HepG2 (cell line): ENCODE data around the gene HEATR5B. TPM values are rescaled to one million over a fixed set of nuclear protein-coding genes. Genes with fewer than 3 reads are reported as not detected.

Experiments used
- ATAC-seq: fragments of 200-7000 bp; cut with Tn5 transposase; 3 replicates; pipeline ENCODE4 v1.9.1; 2020; ENCODE audit warnings: mild to moderate bottlenecking, moderate library complexity
- BruUV-seq: library from RNA; stranded (reverse); fragments of 400-500 nt; replicated peaks from 2 replicates; lab custom pipeline; 2021; lab: Mats Ljungman, UMichigan
- CTCF ChIA-PET: fragments of 300-600 bp; formaldehyde crosslinking; extraction: SDS; loops from one replicate; lab custom pipeline; 2021; ENCODE audit warnings: low total read pairs, inconsistent platforms, low intra/inter-chr PET ratio; lab: Yijun Ruan, JAX
- POLR2A ChIA-PET: fragments of 350-600 bp; sonication (Branson Sonifier 250); formaldehyde crosslinking; loops from one replicate; lab custom pipeline; 2020; ENCODE audit warnings: antibody characterized with exemption, inconsistent platforms; lab: Yijun Ruan, JAX
- DNase-seq: peaks from one replicate; pipeline ENCODE4 v3.0.0-alpha.2; 2015; ENCODE audit warnings: low spot score
- FAIRE-seq: peaks from 3 replicates; lab custom pipeline; 2011; peaks lifted over from hg19 to GRCh38; lab: Jason Lieb, UNC
- H2AFZ ChIP-seq: one replicate; pipeline ENCODE4 v1.6.1; 2011; ENCODE audit warnings: low read length, inconsistent platforms
- H3K27ac ChIP-seq: fragments of 300-600 bp; 3 replicates; pipeline ENCODE4 v1.8.0; 2011; ENCODE audit warnings: mixed run types, mild to moderate bottlenecking, mixed read lengths, low read length, inconsistent platforms; ENCODE audit not compliant: insufficient read depth; ENCODE audit errors: extremely low read length
- H3K27me3 ChIP-seq, 2 experiments: fragments of 200-600 bp in 1 of 2; 2 replicates in 1 of 2; 3 replicates in 1 of 2; pipeline versions ENCODE4 v1.6.0 to v1.8.0; 2011; ENCODE audit warnings: low read length in 2 of 2, mild to moderate bottlenecking in 2 of 2, moderate library complexity in 2 of 2, inconsistent platforms in 1 of 2; ENCODE audit not compliant: insufficient read depth in 2 of 2, control insufficient read depth in 1 of 2
- H3K36me3 ChIP-seq, 2 experiments: fragments of 200-600 bp in 1 of 2; replicated peaks in 1 of 2; 2 replicates in 1 of 2; 3 replicates in 1 of 2; pipeline versions ENCODE4 v1.5.1 to v1.8.0; 2011; ENCODE audit warnings: low read length in 2 of 2, inconsistent platforms in 1 of 2; ENCODE audit not compliant: insufficient read depth in 2 of 2, control insufficient read depth in 1 of 2
- H3K4me1 ChIP-seq: 2 replicates; pipeline ENCODE4 v1.5.1; 2012; ENCODE audit warnings: low read length, inconsistent platforms; ENCODE audit not compliant: insufficient read depth
- H3K4me2 ChIP-seq: 2 replicates; pipeline ENCODE4 v1.6.0; 2011; ENCODE audit warnings: low read depth, low read length, inconsistent platforms
- H3K4me3 ChIP-seq, 3 experiments: fragments of 200-600 bp in 1 of 3; sonication (generic), shearing (Covaris generic) in 1 of 3; replicated peaks in 1 of 3; 2 replicates each; pipeline ENCODE4 v1.5.1; 2011 to 2016; ENCODE audit warnings: low read length in 3 of 3, inconsistent platforms in 2 of 3, low read depth in 2 of 3, mild to moderate bottlenecking in 2 of 3, control low read depth in 1 of 3, mixed read lengths in 1 of 3; ENCODE audit not compliant: insufficient read depth in 1 of 3
- H3K79me2 ChIP-seq: one replicate; pipeline ENCODE4 v1.6.1; 2011; ENCODE audit warnings: low read length, inconsistent platforms; ENCODE audit not compliant: insufficient read depth
- H3K9ac ChIP-seq: 2 replicates; pipeline ENCODE4 v1.6.0; 2011; ENCODE audit warnings: mild to moderate bottlenecking, low read depth, low read length, inconsistent platforms; ENCODE audit not compliant: insufficient read depth
- H3K9me3 ChIP-seq: 2 replicates; pipeline ENCODE4 v1.5.1; 2012; ENCODE audit warnings: mild to moderate bottlenecking, low read length
- H4K20me1 ChIP-seq: 2 replicates; pipeline ENCODE4 v1.6.0; 2011; ENCODE audit warnings: inconsistent platforms, mild to moderate bottlenecking, low read length, moderate library complexity; ENCODE audit not compliant: insufficient read depth
- KLF16 ChIP-seq, 2 experiments: sonication (generic) in 1 of 2; formaldehyde crosslinking in 1 of 2; IDR thresholded peaks; 2 replicates each; pipeline versions ENCODE4 v1.6.1 to v1.8.0; 2016 to 2023; ENCODE audit warnings: missing genetic modification reagents in 2 of 2, missing compliant biosample characterization in 1 of 2
- MTA1 ChIP-seq: sonication (generic); formaldehyde crosslinking; IDR thresholded peaks from 2 replicates; pipeline ENCODE4 v1.4.0; 2020; ENCODE audit warnings: missing genetic modification reagents, mild to moderate bottlenecking, borderline replicate concordance
- MZF1 ChIP-seq: sonication (generic); formaldehyde crosslinking; IDR thresholded peaks from 2 replicates; pipeline ENCODE4 v1.8.1; 2023; ENCODE audit warnings: mild to moderate bottlenecking, missing genetic modification reagents, borderline replicate concordance
- SOX6 ChIP-seq, 2 experiments: fragments of 450-650 bp in 1 of 2; sonication (generic) in 1 of 2; formaldehyde crosslinking in 1 of 2; IDR thresholded peaks; 2 replicates each; pipeline versions ENCODE4 v1.4.0 to v1.6.1; 2017 to 2020; ENCODE audit warnings: antibody characterized with exemption in 1 of 2, mild to moderate bottlenecking in 1 of 2, missing genetic modification reagents in 1 of 2
- ZNF180 ChIP-seq: sonication (generic); formaldehyde crosslinking; IDR thresholded peaks from 2 replicates; pipeline ENCODE4 v1.4.0; 2020; ENCODE audit warnings: low read depth, missing genetic modification reagents, borderline replicate concordance
- ZNF333 ChIP-seq: sonication (generic); formaldehyde crosslinking; IDR thresholded peaks from 2 replicates; pipeline ENCODE4 v1.4.0; 2020; ENCODE audit warnings: mild to moderate bottlenecking, missing genetic modification reagents, borderline replicate concordance
- ZNF468 ChIP-seq: sonication (generic); formaldehyde crosslinking; IDR thresholded peaks from 2 replicates; pipeline ENCODE4 v1.8.0; 2022; ENCODE audit warnings: mild to moderate bottlenecking, moderate library complexity, missing genetic modification reagents
- ZNF598 ChIP-seq: sonication (generic); formaldehyde crosslinking; IDR thresholded peaks from 2 replicates; pipeline ENCODE4 v1.5.1; 2020; ENCODE audit warnings: mild to moderate bottlenecking, missing genetic modification reagents, borderline replicate concordance
- ZSCAN9 ChIP-seq: IDR thresholded peaks from 2 replicates; pipeline ENCODE4 v1.6.1; 2016; ENCODE audit warnings: borderline replicate concordance
- WGBS: methylation state at CpG from one replicate; pipeline ENCODE4 v1.1.6; 2017; ENCODE audit warnings: low lambda C conversion rate; 5-methylcytosine and 5-hydroxymethylcytosine counted together
- in situ Hi-C: cut with HindIII; loops from 2 replicates; pipeline ENCODE4 v1.10.0; 2017; ENCODE audit warnings: low pct_unique_long_range_greater_than_20kb; ENCODE audit not compliant: extremely low pct_ligation_motif_present
- intact Hi-C: fragments of 100-400 bp; cut with micrococcal nuclease; formaldehyde crosslinking; loops from one replicate; pipeline ENCODE4 v1.10.0; 2022; ENCODE audit not compliant: unreplicated experiment
- polyA plus RNA-seq, 8 experiments: library from polyadenylated mRNA; depleted of rRNA in 3 of 8; stranded (reverse) in 7 of 8; unstranded in 1 of 8; fragments of >200 nt; fragmentation: Illumina TruSeq in 4 of 8; extraction: Trizol in 4 of 8; gene quantifications; 2 replicates each; pipeline versions ENCODE4 v1.2.1 to v1.2.3, GENCODE V29; 2011 to 2016; ENCODE audit warnings: low read depth in 4 of 8, missing spikeins in 1 of 8, mixed read lengths in 1 of 8; ENCODE audit not compliant: insufficient read depth in 1 of 8
- total RNA-seq, 5 experiments: library from RNA; depleted of rRNA; stranded (reverse); fragments of >200 nt; fragmentation: Illumina TruSeq; extraction: Trizol; gene quantifications; 2 replicates each; pipeline ENCODE4 v1.2.3, GENCODE V29; 2016; ENCODE audit warnings: low read depth in 1 of 5
- TF ChIP-seq, protein P1 (sequence below): sonication (generic); formaldehyde crosslinking; IDR thresholded peaks from 2 replicates; pipeline ENCODE4 v1.4.0; 2020; ENCODE audit warnings: missing genetic modification reagents, borderline replicate concordance
- TF ChIP-seq, protein P2 (sequence below): IDR thresholded peaks from 2 replicates; pipeline ENCODE4 v1.6.1; 2016
- TF ChIP-seq, protein P3 (sequence below): sonication (generic); formaldehyde crosslinking; IDR thresholded peaks from 2 replicates; pipeline ENCODE4 v1.4.0; 2020; ENCODE audit warnings: missing genetic modification reagents
- TF ChIP-seq, protein P4 (sequence below): IDR thresholded peaks from 2 replicates; pipeline ENCODE4 v1.6.1; 2016; ENCODE audit warnings: low read depth

Gene HEATR5B
- total and polyA plus RNA-seq, 2 of the 13 experiments (the other 11 are each of a cell fraction or from before 2014, with no cell fraction given): 12.7 to 16.3 TPM

DNA sequence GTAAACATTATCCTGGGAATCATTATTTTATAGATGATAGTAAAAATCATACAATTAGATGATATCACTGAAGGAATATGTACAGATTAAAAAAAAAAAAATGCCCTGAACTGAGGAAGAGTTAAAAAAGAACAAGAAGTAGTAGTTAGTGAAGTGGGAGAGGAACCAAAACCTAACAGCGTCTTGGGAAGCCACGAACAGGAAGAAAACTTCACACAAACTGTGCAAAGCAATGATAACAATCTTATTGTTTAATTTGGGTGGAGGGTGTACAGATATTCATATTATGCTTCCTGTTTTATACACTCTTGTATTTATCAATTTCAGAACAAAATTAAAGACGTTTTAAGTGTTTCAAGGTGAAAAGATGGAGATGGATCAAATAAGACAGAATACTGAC lies 3.5 kb downstream of the HEATR5B start (continued):
- TF ChIP-seq, protein P1, sequence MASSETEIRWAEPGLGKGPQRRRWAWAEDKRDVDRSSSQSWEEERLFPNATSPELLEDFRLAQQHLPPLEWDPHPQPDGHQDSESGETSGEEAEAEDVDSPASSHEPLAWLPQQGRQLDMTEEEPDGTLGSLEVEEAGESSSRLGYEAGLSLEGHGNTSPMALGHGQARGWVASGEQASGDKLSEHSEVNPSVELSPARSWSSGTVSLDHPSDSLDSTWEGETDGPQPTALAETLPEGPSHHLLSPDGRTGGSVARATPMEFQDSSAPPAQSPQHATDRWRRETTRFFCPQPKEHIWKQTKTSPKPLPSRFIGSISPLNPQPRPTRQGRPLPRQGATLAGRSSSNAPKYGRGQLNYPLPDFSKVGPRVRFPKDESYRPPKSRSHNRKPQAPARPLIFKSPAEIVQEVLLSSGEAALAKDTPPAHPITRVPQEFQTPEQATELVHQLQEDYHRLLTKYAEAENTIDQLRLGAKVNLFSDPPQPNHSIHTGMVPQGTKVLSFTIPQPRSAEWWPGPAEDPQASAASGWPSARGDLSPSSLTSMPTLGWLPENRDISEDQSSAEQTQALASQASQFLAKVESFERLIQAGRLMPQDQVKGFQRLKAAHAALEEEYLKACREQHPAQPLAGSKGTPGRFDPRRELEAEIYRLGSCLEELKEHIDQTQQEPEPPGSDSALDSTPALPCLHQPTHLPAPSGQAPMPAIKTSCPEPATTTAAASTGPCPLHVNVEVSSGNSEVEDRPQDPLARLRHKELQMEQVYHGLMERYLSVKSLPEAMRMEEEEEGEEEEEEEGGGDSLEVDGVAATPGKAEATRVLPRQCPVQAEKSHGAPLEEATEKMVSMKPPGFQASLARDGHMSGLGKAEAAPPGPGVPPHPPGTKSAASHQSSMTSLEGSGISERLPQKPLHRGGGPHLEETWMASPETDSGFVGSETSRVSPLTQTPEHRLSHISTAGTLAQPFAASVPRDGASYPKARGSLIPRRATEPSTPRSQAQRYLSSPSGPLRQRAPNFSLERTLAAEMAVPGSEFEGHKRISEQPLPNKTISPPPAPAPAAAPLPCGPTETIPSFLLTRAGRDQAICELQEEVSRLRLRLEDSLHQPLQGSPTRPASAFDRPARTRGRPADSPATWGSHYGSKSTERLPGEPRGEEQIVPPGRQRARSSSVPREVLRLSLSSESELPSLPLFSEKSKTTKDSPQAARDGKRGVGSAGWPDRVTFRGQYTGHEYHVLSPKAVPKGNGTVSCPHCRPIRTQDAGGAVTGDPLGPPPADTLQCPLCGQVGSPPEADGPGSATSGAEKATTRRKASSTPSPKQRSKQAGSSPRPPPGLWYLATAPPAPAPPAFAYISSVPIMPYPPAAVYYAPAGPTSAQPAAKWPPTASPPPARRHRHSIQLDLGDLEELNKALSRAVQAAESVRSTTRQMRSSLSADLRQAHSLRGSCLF (CRISPR knock-in tag): no peak
- no peak for TF ChIP-seq ZNF468 (CRISPR knock-in tag)
- TF ChIP-seq, protein P2, sequence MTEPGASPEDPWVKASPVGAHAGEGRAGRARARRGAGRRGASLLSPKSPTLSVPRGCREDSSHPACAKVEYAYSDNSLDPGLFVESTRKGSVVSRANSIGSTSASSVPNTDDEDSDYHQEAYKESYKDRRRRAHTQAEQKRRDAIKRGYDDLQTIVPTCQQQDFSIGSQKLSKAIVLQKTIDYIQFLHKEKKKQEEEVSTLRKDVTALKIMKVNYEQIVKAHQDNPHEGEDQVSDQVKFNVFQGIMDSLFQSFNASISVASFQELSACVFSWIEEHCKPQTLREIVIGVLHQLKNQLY (CRISPR knock-in tag): no peak
- TF ChIP-seq, protein P3, sequence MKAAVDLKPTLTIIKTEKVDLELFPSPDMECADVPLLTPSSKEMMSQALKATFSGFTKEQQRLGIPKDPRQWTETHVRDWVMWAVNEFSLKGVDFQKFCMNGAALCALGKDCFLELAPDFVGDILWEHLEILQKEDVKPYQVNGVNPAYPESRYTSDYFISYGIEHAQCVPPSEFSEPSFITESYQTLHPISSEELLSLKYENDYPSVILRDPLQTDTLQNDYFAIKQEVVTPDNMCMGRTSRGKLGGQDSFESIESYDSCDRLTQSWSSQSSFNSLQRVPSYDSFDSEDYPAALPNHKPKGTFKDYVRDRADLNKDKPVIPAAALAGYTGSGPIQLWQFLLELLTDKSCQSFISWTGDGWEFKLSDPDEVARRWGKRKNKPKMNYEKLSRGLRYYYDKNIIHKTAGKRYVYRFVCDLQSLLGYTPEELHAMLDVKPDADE (CRISPR knock-in tag): no peak

DNA sequence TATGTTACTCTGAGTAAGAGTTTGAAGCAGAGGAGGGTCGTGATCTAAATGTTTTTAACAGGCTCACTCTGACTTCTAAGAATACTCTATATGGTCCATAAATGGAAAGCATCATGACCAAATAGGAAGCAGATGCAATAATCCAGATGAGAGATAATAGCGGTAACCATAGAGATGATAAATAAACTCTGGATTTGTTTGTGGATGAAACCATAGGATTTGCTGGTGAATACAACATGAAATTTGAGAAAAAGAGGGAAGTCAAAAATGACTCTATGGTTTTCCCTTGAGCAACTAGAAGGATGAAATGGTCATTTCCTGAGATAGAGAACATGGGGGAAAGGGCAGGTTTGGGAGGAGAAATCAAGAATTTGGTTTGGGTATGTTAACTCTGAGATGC lies 3.9 kb downstream of the HEATR5B start:
- Histone ChIP-seq H3K9me3 (no peaks in the 10 kb centered on the region), H3K36me3 (peaks cover 6 to 26% of the 10 kb centered on the region in 2 experiments), H3K4me2 (no peak overlapping the region), H2AFZ (no peak overlapping the region), H3K27ac (no peak overlapping the region), H3K9ac (no peak overlapping the region), H3K4me1 (peaks cover 18% of the 10 kb centered on the region), H3K27me3 (no peaks in the 10 kb centered on the region; a peak in 1 of 5 replicates), H3K79me2 (peaks cover 12% of the 10 kb centered on the region), H3K4me3 (no peak overlapping the region), H4K20me1 (no peaks in the 10 kb centered on the region)
- WGBS: 92% methylated on average over 2 of the region's 2 CpGs
- intact Hi-C loops (loop anchor here (5.0 to 10.0 kb wide), 2 partner anchors 113 to 155 kb away; partner anchors contain the start of genes CEBPZ, NDUFAF7 and STRN), in situ Hi-C loops (no loop called here)
- ATAC-seq: no peak
- no peak for DNase-seq
- CTCF ChIA-PET: no interaction called here
- no peak for FAIRE-seq
- POLR2A ChIA-PET: no interaction called here
- BruUV-seq: no TSS peak
- TF ChIP-seq ZNF180 (CRISPR knock-in tag) (no peak), SOX6 (IDR thresholded peaks at IDR 0.05) (no peak), SOX6 (CRISPR knock-in tag; IDR thresholded peaks at IDR 0.05) (no peak), MZF1 (CRISPR knock-in tag) (no peak), MTA1 (CRISPR knock-in tag) (no peak), KLF16 (CRISPR knock-in tag; IDR thresholded peaks at IDR 0.05) (no peak), ZNF333 (no peak), ZSCAN9 (no peak), ZNF598 (CRISPR knock-in tag) (no peak)
- TF ChIP-seq, protein P4, sequence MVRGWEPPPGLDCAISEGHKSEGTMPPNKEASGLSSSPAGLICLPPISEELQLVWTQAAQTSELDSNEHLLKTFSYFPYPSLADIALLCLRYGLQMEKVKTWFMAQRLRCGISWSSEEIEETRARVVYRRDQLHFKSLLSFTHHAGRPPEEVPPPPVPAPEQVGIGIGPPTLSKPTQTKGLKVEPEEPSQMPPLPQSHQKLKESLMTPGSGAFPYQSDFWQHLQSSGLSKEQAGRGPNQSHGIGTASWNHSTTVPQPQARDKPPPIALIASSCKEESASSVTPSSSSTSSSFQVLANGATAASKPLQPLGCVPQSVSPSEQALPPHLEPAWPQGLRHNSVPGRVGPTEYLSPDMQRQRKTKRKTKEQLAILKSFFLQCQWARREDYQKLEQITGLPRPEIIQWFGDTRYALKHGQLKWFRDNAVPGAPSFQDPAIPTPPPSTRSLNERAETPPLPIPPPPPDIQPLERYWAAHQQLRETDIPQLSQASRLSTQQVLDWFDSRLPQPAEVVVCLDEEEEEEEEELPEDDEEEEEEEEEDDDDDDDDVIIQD: no peak
